T-cell (primary cell): ENCODE results near the gene AGBL1. TPM values are rescaled to one million over a fixed set of nuclear protein-coding genes. Genes with fewer than 3 reads are reported as not detected.

Source experiments
- ATAC-seq, 4 experiments: fragments of 200-7000 bp in 3 of 4; fragments of 150-1000 bp in 1 of 4; cut with Tn5 transposase; replicated peaks in 1 of 4; 1 replicate in 3 of 4; 2 replicates in 1 of 4; pipeline ENCODE4 v1.10.0; 2021; ENCODE audit warnings: moderate library complexity in 3 of 4, mild to moderate bottlenecking in 2 of 4, moderate number of reproducible peaks in 1 of 4
- CTCF ChIA-PET, 2 donors: fragments of 300-600 bp; sonication (Branson Sonifier 250); formaldehyde crosslinking; loops; one replicate each; lab custom pipeline; 2022; ENCODE audit warnings: antibody characterized with exemption in 2 of 2; lab: Charles Lee
- POLR2A ChIA-PET, 2 donors: fragments of 300-600 bp; sonication (Branson Sonifier 250); formaldehyde crosslinking; loops; one replicate each; lab custom pipeline; 2022; ENCODE audit warnings: antibody characterized with exemption in 2 of 2; lab: Charles Lee
- DNase-seq, 35 experiments: peaks; one replicate each; pipeline versions ENCODE4 v3.0.0 to v3.0.0-alpha.2; 2013 to 2023
- H3K27ac ChIP-seq: one replicate; pipeline ENCODE4 v1.5.1; 2013; ENCODE audit warnings: low read length
- H3K27me3 ChIP-seq, 2 experiments: replicated peaks in 1 of 2; 1 replicate in 1 of 2; 2 replicates in 1 of 2; pipeline versions ENCODE4 v1.6.1 to v1.7.0; 2013; ENCODE audit warnings: low read length in 1 of 2, mixed read lengths in 1 of 2; ENCODE audit not compliant: control insufficient read depth in 2 of 2, insufficient read depth in 2 of 2; ENCODE audit errors: extremely low read depth in 1 of 2
- H3K36me3 ChIP-seq, 2 donors: 1 replicate in 1 of 2; 2 replicates in 1 of 2; pipeline versions ENCODE4 v1.6.1 to v1.7.0; 2013; ENCODE audit warnings: low read length in 1 of 2; ENCODE audit not compliant: control insufficient read depth in 2 of 2, insufficient read depth in 1 of 2; ENCODE audit errors: extremely low read depth in 1 of 2
- H3K4me1 ChIP-seq, 2 experiments: 1 replicate in 1 of 2; 2 replicates in 1 of 2; pipeline versions ENCODE4 v1.6.1 to v1.7.0; 2013; ENCODE audit warnings: low read length in 2 of 2, mixed read lengths in 1 of 2; ENCODE audit not compliant: insufficient read depth in 2 of 2, control insufficient read depth in 1 of 2; ENCODE audit errors: extremely low read depth in 1 of 2
- H3K4me3 ChIP-seq, 2 donors: 1 replicate in 1 of 2; 2 replicates in 1 of 2; pipeline versions ENCODE4 v1.5.1 to v1.7.0; 2013; ENCODE audit warnings: mild to moderate bottlenecking in 2 of 2, low read length in 1 of 2, moderate library complexity in 1 of 2; ENCODE audit not compliant: control insufficient read depth in 1 of 2; ENCODE audit errors: extremely low read depth in 1 of 2
- H3K9me3 ChIP-seq: 2 replicates; pipeline ENCODE4 v1.7.0; 2013
- H3K27ac Mint-ChIP-seq, 2 donors: one replicate each; pipeline ENCODE4 v1.8.0; 2020 to 2021; ENCODE audit warnings: mild to moderate bottlenecking in 2 of 2, mixed read lengths in 2 of 2
- H3K27me3 Mint-ChIP-seq, 2 donors: one replicate each; pipeline ENCODE4 v1.8.0; 2021 to 2022; ENCODE audit warnings: mixed read lengths in 2 of 2
- H3K36me3 Mint-ChIP-seq: one replicate; pipeline ENCODE4 v1.8.0; 2021; ENCODE audit warnings: mixed read lengths
- H3K4me1 Mint-ChIP-seq, 3 donors: one replicate each; pipeline ENCODE4 v1.8.0; 2020 to 2022; ENCODE audit warnings: mixed read lengths in 3 of 3, mild to moderate bottlenecking in 1 of 3
- H3K4me3 Mint-ChIP-seq, 3 donors: one replicate each; pipeline ENCODE4 v1.8.0; 2020 to 2022; ENCODE audit warnings: mild to moderate bottlenecking in 3 of 3, mixed read lengths in 3 of 3, moderate library complexity in 3 of 3
- H3K9me3 Mint-ChIP-seq, 3 donors: one replicate each; pipeline ENCODE4 v1.8.0; 2020 to 2022; ENCODE audit warnings: mixed read lengths in 3 of 3
- WGBS: methylation state at CpG from one replicate; pipeline ENCODE4 v1.1.5; 2013; ENCODE audit warnings: missing lambda C conversion rate; ENCODE audit not compliant: insufficient coverage; 5-methylcytosine and 5-hydroxymethylcytosine counted together
- total RNA-seq, 35 experiments: library from RNA in 6 of 35; stranded (reverse) in 6 of 35; fragments of 120-200 nt in 1 of 35; gene quantifications; one replicate each; pipeline versions ENCODE4 v1.2.1 to v1.2.4 and lab custom pipeline; 2013 to 2026

The AGBL1 gene
- total RNA-seq, 5 donors from 2014 or later (not counting 1 experiment from before 2014, with no cell fraction given), result not detected

DNA sequence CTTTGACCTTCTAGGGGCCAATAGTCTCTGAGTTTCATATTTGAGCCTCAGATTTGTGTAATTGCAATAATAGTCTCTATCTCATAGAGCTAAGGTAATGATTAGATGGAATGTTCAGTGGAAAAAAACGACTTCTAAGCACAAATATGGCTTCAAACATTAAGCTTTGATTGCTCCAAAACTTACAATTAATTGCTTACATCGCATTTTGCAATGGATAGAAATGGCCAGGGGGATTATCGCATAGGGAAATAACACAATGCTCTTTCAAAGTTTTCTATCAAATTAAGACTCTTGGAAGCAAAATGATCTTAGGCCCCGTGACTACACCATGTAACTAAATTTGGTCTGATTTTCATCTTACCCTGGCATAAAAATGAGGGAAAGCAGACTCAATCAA, 888.6 kb downstream of the AGBL1 start:
- POLR2A ChIA-PET, result no interaction called here
- no peaks in the 10 kb centered on the region for H3K4me1 Mint-ChIP-seq

DNA sequence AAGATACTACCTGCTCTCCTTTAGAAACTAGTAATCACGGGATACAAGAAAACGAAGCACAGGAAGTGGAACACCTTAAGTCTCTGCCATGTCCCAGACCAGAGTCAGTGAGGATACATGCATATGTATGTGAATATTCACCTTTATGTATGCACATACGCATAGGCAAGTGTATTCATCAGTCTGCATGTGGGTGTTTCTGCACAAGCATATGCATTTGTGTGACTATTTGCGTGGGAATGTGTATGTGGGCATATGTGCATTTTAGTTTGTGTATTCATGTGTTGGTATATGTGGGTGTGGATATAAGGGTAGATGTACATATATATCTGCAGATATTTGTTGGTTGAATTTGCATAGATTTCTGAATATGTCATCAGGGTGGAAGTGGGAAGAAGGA, 889.7 kb downstream of the AGBL1 start:
- Histone ChIP-seq H3K27me3 (no peaks in the 10 kb centered on the region), H3K4me3 (no peak overlapping the region), H3K27ac (no peak overlapping the region), H3K36me3 (no peaks in the 10 kb centered on the region), H3K9me3 (no peaks in the 10 kb centered on the region), H3K4me1 (no peaks in the 10 kb centered on the region)
- WGBS, result 93% methylated on average over 4 of the region's 4 CpGs
- DNase-seq (no peak), ATAC-seq (no peak)
- H3K27me3 Mint-ChIP-seq, result peaks cover 0 to 6% of the 10 kb centered on the region in 2 donors
- no peak overlapping the region for H3K4me3 Mint-ChIP-seq
- ChIA-PET POLR2A (no interaction called here), CTCF (no interaction called here)
- H3K27ac Mint-ChIP-seq, result no peak overlapping the region
- H3K36me3 Mint-ChIP-seq, result no peaks in the 10 kb centered on the region
- no peaks in the 10 kb centered on the region for H3K4me1 Mint-ChIP-seq
- H3K9me3 Mint-ChIP-seq, result peaks cover 0 to 3% (median 0%) of the 10 kb centered on the region in 3 donors

More for the DNA sequence above, 888.6 kb downstream of the AGBL1 start:
- ATAC-seq, result no peak
- no peak overlapping the region for H3K4me3 ChIP-seq
- no peaks in the 10 kb centered on the region for H3K36me3 ChIP-seq
- H3K27me3 ChIP-seq, result no peaks in the 10 kb centered on the region
- H3K4me1 ChIP-seq, result no peaks in the 10 kb centered on the region
- WGBS, result no CpG with 5 or more reads among the region's 4 CpGs
- CTCF ChIA-PET, result no interaction called here
- Mint-ChIP-seq H3K4me3 (no peak overlapping the region), H3K36me3 (no peaks in the 10 kb centered on the region), H3K27me3 (peaks cover 0 to 6% of the 10 kb centered on the region in 2 donors), H3K9me3 (peaks cover 0 to 3% (median 0%) of the 10 kb centered on the region in 3 donors), H3K27ac (no peak overlapping the region)
- H3K9me3 ChIP-seq, result no peaks in the 10 kb centered on the region
- DNase-seq, result no peak
- no peak overlapping the region for H3K27ac ChIP-seq

DNA sequence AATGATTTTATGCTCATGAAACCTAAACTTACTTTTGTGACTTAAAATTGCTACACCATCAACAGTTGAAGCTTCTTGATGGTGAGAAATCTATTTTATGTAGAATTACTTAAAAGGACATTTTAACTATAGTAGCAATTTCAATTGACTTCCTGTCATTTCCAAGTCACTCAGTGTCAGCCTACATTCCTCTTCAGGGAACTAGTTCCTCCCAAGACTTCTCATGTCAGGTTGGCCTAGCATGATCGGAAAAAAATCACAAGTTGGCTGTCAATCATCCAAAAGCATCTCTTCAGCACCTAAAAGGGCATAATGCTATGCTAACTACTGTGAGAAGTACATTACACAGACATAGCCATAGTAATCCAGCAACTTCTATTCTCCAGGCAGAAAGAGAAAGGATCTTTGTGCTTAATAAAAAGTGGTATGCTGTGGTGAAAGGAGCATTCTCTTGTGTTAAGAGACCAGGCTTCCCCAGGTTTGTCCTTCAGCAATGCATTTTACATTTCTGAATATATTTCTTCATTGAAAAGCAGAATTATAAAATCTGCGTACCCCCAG, 893.7 kb downstream of the AGBL1 start:
- Histone ChIP-seq H3K27ac (no peak overlapping the region), H3K27me3 (no peaks in the 10 kb centered on the region), H3K4me1 (no peaks in the 10 kb centered on the region), H3K36me3 (no peaks in the 10 kb centered on the region), H3K9me3 (no peaks in the 10 kb centered on the region), H3K4me3 (no peak overlapping the region)
- H3K27me3 Mint-ChIP-seq, result peaks cover 0 to 10% of the 10 kb centered on the region in 2 donors
- no peak overlapping the region for H3K27ac Mint-ChIP-seq
- POLR2A ChIA-PET, result no interaction called here
- H3K9me3 Mint-ChIP-seq, result peaks cover 0 to 3% (median 0%) of the 10 kb centered on the region in 3 donors
- no peak overlapping the region for H3K4me3 Mint-ChIP-seq
- no peaks in the 10 kb centered on the region for H3K36me3 Mint-ChIP-seq
- no peak for ATAC-seq
- WGBS, result 100% methylated on average over 1 of the region's 2 CpGs
- no peak for DNase-seq
- CTCF ChIA-PET, result no interaction called here
- no peaks in the 10 kb centered on the region for H3K4me1 Mint-ChIP-seq

DNA sequence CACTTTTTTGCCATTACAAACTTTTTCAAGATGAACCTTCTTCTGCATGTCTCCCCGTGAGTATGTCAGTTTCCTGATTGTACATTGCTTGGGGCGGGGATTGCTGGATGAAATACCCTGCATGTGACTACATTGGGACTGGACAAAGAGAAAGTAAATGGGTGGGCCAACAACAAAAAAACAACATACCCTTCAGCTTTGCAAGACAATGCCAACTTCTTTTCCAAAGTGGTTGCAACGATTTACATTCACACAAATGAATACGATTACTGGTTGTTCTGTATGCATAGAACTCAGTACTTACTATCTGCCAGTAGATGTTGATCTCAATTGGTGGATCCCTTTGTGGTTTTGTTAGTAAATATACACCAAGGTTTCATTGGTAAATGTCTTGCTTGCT, 908.4 kb downstream of the AGBL1 start:
- Histone ChIP-seq H3K4me1 (no peaks in the 10 kb centered on the region), H3K4me3 (no peak overlapping the region), H3K36me3 (no peaks in the 10 kb centered on the region), H3K27me3 (no peaks in the 10 kb centered on the region), H3K27ac (no peak overlapping the region), H3K9me3 (no peaks in the 10 kb centered on the region)
- no peaks in the 10 kb centered on the region for H3K4me1 Mint-ChIP-seq
- POLR2A ChIA-PET, result no interaction called here
- no CpG with 5 or more reads among the region's 4 CpGs for WGBS
- ATAC-seq, result no peak
- no peak for DNase-seq
- CTCF ChIA-PET, result no interaction called here
- H3K36me3 Mint-ChIP-seq, result no peaks in the 10 kb centered on the region
- H3K9me3 Mint-ChIP-seq, result no peaks in the 10 kb centered on the region
- H3K27me3 Mint-ChIP-seq, result peaks cover 10 to 12% of the 10 kb centered on the region in 2 donors
- H3K27ac Mint-ChIP-seq, result no peak overlapping the region
- no peak overlapping the region for H3K4me3 Mint-ChIP-seq

DNA sequence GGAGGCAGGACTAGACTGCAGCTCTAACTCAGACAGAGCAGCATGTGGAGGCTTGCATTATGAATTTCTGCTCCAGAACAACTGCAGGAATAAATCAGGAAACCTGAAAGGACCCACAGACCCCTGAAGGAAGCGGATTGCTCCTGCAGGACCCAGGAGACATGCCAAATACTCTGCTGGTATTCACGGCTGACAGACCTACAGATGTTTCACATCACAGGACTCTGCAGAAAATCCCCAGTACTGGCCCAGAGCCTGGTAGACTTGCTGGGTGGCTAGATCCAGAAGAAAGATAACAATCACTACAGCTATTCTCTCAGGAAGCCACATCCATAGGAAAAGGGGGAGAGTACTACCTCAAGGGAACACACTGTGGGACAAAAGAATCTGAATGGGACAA, 942.1 kb downstream of the AGBL1 start:
- peaks cover 14 to 41% (median 36%) of the 10 kb centered on the region in 3 donors for H3K9me3 Mint-ChIP-seq
- no peak overlapping the region for H3K27ac ChIP-seq
- ChIA-PET POLR2A (no interaction called here), CTCF (no interaction called here)
- no peak overlapping the region for H3K4me3 ChIP-seq
- H3K27me3 Mint-ChIP-seq, result peaks cover 3 to 14% of the 10 kb centered on the region in 2 donors
- no peaks in the 10 kb centered on the region for H3K4me1 ChIP-seq
- ATAC-seq, result no peak
- no peak for DNase-seq
- WGBS, result 40% methylated on average over 1 of the region's 2 CpGs
- no peaks in the 10 kb centered on the region for H3K4me1 Mint-ChIP-seq
- no peaks in the 10 kb centered on the region for H3K27me3 ChIP-seq
- H3K9me3 ChIP-seq, result no peaks in the 10 kb centered on the region
- no peak overlapping the region for H3K4me3 Mint-ChIP-seq
- no peak overlapping the region for H3K27ac Mint-ChIP-seq
- no peaks in the 10 kb centered on the region for H3K36me3 Mint-ChIP-seq
- no peaks in the 10 kb centered on the region for H3K36me3 ChIP-seq

DNA sequence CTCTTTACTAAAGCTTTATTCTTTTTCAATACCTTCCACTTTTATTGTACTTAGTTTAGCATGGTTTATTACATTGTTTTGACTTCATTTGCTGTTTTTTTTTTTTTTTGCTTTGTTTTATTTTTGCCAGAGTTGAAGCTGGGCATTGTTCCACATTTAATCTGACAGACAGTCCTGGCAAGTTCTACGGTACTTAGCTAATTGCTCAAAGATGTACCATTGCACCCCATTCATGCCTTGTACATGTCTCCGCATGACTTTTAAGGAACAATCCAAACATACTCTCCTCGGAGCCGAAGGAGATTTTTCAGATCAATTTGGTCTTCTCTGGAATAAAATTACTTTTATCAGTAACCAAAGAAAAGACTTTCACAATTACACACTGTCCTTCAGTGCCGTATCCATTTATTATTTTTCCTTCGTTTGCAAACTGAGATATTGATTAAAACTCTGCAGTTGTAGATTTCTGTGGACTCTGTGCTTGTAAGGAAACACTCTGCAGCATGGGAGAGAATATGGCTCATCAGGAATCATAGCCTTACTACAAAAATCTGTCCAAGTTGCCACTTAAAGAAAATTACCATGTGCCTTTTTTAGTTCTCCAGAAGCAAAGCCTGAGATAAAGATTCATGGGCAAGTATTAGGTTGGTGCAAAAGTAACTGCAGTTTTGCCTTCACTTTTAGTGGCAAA, 952.0 kb downstream of the AGBL1 start:
- POLR2A ChIA-PET, result no interaction called here
- no peak for DNase-seq
- Histone ChIP-seq H3K36me3 (no peaks in the 10 kb centered on the region), H3K27me3 (no peaks in the 10 kb centered on the region), H3K9me3 (no peaks in the 10 kb centered on the region), H3K4me3 (no peak overlapping the region), H3K4me1 (no peaks in the 10 kb centered on the region), H3K27ac (no peak overlapping the region)
- Mint-ChIP-seq H3K4me1 (no peaks in the 10 kb centered on the region), H3K9me3 (peaks cover 0 to 5% (median 4%) of the 10 kb centered on the region in 3 donors), H3K27ac (no peak overlapping the region), H3K36me3 (no peaks in the 10 kb centered on the region), H3K4me3 (no peak overlapping the region), H3K27me3 (peaks cover 2 to 11% of the 10 kb centered on the region in 2 donors)
- 87% methylated on average over 4 of the region's 6 CpGs for WGBS
- ATAC-seq, result no peak
- CTCF ChIA-PET, result no interaction called here
